ENCODE data around the gene LRRC75B.
"Not testable (repeated sequence)": the region's sequence is repeated elsewhere in the genome, so short reads cannot be mapped to it uniquely, and the experiment has no call there.

GRCh38 chr22:24603770-24604629 lies 11.1 kb upstream of the LRRC75B start:
- TF ChIP-seq, protein P1, sequence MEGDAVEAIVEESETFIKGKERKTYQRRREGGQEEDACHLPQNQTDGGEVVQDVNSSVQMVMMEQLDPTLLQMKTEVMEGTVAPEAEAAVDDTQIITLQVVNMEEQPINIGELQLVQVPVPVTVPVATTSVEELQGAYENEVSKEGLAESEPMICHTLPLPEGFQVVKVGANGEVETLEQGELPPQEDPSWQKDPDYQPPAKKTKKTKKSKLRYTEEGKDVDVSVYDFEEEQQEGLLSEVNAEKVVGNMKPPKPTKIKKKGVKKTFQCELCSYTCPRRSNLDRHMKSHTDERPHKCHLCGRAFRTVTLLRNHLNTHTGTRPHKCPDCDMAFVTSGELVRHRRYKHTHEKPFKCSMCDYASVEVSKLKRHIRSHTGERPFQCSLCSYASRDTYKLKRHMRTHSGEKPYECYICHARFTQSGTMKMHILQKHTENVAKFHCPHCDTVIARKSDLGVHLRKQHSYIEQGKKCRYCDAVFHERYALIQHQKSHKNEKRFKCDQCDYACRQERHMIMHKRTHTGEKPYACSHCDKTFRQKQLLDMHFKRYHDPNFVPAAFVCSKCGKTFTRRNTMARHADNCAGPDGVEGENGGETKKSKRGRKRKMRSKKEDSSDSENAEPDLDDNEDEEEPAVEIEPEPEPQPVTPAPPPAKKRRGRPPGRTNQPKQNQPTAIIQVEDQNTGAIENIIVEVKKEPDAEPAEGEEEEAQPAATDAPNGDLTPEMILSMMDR (IDR thresholded peaks at IDR 0.05; ENCODE audit: low read length) = peak; percentile 13; the same call in 1 of the 2 replicates
- TF ChIP-seq EZH2 (IDR thresholded peaks at IDR 0.05; ENCODE audit: borderline replicate concordance, low read length) = not testable (repeated sequence)
